GM19193 (cell line): Measurements from ENCODE around the gene HOXC6.

Experiments
- POLR2A ChIP-seq: IDR thresholded peaks from 4 replicates; pipeline ENCODE4 v1.6.1; 2011; ENCODE audit not compliant: insufficient read depth, insufficient read length; ENCODE audit errors: extremely low read depth

The HOXC6 gene

GRCh38 chr12:53986686-53987483, 41.4 kb upstream of the HOXC6 start:
- TF ChIP-seq POLR2A, result no peak

GRCh38 chr12:53987787-53988230, 40.4 kb upstream of the HOXC6 start:
- no peak for TF ChIP-seq POLR2A

DNA sequence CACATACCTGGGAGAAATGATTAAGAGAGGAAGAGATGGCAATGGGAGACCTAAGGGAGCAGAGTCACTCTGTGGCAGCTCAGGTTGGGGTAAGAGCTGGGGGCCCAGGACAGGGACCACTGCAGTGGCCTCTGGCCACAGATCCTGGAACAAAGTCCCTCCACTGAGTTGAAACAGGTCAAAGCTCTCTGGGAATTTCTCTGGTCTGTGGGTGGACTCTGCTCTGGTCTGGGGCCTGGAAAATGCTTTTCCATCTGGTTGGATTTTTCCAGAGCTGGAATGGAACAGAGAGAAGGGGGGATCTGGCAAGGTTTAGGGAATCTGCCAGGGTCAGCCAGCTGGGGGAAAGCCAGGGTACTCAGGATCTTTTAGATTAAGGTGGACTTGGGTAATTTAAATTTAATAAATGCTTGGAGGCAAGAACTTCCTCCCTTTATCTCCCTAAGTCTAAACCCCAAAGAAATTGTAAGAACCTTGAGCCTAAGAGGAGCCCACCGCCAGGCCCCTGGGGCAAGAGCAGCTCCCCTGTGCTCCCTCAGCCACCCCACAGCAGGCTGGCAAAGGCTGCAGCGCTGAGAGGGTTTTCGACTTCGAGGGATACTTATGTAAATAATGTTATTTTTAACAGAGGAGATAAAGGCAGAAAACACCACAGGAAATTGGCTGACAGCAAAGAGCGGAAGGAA, 39.6 kb upstream of the HOXC6 start:
- no peak for TF ChIP-seq POLR2A

- TF ChIP-seq POLR2A, result no peak
Observed at GRCh38 chr12:53989227-53990113, 38.8 kb upstream of the HOXC6 start.

DNA sequence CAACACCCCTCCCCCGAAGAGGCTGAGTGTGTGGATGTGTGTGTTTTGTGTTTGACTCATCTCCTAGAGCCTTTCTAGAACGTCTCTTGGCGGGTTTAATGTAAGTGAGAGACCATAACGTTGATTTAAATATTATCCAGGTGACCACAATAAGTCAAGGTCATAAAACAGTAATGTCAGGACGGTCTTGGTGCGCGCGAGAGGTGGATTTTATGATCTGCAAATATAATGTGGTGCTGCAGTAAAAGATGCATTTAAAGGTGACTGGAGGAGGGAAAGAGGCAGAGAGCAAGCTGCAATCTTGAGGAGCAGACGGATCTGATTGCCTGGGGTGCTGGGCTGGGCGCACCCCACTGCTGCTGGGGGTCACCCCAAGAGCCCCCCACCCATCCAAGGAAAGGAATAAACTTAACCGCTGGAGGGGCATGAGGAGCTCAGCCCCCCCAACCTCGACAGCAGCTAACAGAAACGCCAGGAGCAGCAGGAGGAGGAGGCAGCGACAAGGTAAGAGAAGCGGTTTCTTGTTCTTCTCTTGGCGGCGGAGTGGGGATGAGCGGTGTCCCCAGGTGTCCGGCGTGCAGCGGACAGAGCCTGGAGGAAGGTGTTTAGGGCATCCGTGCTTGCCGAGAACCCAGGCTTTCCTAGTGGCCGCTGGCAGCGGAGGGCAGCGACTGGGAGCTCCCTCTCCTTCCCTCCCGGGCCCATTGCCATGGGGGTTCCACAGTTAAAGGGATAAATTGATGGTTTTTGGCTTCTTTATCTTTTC, 37.7 kb upstream of the HOXC6 start:
- TF ChIP-seq POLR2A, result no peak

- no peak for TF ChIP-seq POLR2A
Observed at GRCh38 chr12:53991077-53991460, 37.2 kb upstream of the HOXC6 start.

DNA sequence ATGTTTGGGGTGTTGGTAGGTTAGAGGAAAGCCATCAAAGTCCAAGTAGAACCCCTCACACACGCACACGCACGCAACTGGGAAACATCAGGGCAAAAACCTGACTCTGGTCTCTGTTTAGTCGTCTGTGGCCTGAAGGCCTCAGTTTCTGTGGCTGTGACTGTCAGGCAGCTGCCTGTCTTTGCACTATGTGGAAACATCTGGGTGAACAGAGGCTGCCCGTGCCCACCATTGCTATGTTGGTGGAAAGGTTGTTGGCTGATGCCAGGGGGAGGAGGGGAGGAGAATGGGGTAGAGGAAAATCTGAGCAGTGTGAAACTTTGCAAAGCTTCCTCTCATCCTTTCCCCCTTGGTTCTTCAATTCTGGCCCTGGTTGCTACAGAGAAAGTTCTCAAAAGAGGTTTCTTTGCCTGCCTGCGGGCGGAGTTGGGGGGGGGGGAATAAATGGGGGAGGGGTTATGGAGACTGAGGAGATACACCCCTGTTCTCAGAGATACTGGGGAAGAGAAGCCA, 35.8 kb upstream of the HOXC6 start:
- no peak for TF ChIP-seq POLR2A

- TF ChIP-seq POLR2A, result no peak
Observed at GRCh38 chr12:53993162-53994008, 34.9 kb upstream of the HOXC6 start.

DNA sequence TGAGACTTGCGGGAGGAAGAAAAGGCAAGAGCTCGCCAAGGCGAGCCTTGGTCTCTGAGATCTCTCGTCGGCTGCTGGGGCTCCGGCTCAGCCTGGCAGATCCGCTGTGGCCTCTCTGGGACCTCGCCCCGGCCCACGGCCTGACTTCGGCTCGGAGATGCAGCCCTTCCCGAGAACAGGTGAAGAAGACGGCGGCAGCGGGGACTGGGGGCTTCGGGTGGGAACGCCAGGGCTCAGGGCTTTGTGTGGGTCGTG, 34.3 kb upstream of the HOXC6 start:
- TF ChIP-seq POLR2A, result no peak

GRCh38 chr12:53994264-53995001, 33.8 kb upstream of the HOXC6 start:
- no peak for TF ChIP-seq POLR2A

DNA sequence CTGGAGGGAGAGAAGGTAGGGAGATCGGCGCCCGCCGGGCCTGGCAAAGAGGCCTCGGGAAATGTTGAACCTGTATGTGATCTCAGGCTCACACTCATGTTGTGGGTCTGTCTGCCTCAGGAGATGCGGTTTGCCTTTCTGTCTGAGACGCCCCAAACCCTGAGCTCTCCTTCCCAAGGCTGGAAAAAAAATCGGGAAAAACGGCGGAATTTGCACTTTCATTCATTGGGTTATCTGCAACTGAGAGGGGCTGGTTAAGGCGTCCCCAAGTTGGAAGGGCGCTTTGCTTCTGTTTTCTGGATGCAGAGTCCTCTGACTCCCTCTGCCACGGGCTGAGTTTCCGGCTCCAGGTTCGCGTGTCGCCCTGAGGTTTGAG, 33.2 kb upstream of the HOXC6 start:
- TF ChIP-seq POLR2A, result no peak

DNA sequence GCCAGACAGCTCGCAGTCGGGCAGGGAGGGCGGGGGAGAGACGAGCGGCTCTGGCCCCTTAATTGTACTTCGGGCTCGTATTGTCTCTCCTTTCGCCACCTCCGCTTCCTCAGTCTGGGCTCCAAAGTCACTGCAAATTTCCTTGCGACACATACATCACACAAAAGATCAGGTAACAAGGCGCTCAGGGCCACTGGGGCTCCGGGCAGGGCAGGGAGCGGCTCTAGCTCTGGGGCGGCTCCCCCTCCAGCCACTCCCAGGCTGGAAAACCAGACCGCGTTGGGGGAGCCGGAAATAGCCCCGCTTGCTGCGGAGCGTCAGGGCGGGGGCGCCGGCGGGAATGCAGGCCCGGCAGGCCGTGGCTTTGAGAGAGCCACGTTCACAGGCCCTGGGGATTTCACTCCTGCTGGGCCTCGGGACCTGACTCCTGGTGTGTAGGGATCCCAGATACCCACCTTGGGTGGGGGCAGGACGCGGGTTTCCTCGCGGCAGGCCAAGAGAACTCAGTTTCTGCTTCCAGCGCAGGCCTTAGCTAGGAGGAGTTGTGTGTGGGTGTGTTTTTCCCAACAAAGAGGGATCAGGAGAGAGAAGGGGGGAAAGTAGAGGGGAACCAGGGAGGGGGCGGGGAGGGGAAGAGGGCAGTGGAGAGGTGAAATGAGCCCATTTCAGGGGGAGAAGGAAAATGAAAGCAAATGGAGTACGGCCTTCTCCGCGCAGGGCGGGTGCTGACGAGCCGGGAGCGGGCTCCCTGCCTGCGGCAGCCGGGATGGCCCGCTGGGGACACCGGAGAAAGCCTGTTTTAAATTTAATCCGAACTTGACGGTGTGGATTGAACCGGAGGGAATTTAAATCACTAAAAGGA, 32.6 kb upstream of the HOXC6 start:
- peak; percentile 28 for TF ChIP-seq POLR2A
